Fibroblast of villous mesenchyme (primary cell): ENCODE measurements around the gene IDH3A. TPM values are rescaled to one million over a fixed set of nuclear protein-coding genes. Genes with fewer than 3 reads are reported as not detected.

Experiments used
- DNase-seq: peaks from one replicate; pipeline ENCODE4 v3.0.0-alpha.2; 2010; ENCODE audit warnings: low read depth
- H3K4me3 ChIP-seq: 2 replicates; pipeline ENCODE4 v1.5.1; 2011; ENCODE audit warnings: low read depth, mild to moderate bottlenecking, low read length
- total RNA-seq: library from RNA; depleted of rRNA; stranded (reverse); fragments of >200 nt; gene quantifications from 2 replicates; pipeline ENCODE4 v1.2.3, GENCODE V29; 2012
- TF ChIP-seq, protein P1 (sequence below): IDR thresholded peaks from 2 replicates; pipeline ENCODE4 v1.5.1; 2012; ENCODE audit warnings: low read depth, mild to moderate bottlenecking, low read length; ENCODE audit not compliant: insufficient read depth

IDH3A gene
- total RNA-seq = 25.4 and 43.6 TPM in 2 replicates

DNA sequence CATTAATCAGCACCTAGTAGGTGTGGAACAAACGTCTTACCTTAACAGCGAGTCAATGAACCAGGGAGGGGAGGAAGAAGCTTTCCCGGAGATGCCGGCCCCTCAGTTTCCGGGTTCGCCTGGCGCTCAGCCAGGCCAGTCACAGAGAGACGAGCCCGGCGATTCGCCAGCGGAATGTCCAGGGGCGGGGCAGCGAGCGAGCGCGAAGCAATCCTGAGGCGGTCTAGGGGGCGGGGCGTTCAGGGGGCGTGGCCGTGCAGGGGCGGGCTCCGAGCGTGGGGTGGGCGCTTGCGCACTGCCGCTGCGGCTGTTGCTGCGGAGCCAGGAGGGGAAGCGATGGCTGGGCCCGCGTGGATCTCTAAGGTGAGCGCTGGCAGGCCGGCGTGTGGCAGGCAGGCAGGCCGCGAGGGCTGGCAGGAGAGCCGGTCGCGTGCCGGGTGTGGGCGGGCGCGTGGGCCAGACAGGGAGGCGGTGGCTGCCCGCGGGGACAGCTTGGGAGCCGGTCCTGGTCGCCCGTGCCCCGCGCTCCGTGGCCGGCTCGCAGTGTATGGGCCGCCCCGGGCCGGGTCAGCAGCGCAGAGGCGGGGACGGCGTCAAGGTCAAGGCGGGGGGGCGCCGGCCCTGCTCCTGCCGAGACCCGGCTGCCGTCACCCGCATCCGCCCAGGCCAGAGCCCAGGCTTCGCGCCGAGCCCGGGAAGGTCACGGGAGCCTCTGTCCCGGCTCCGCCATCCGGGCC, at the start of gene IDH3A:
Gene IDH3A (plus strand): TSS at position 295 of the 737 bp plus-strand sequence. CDS start 42 bp downstream, at position 337.
- TF ChIP-seq, protein P1, sequence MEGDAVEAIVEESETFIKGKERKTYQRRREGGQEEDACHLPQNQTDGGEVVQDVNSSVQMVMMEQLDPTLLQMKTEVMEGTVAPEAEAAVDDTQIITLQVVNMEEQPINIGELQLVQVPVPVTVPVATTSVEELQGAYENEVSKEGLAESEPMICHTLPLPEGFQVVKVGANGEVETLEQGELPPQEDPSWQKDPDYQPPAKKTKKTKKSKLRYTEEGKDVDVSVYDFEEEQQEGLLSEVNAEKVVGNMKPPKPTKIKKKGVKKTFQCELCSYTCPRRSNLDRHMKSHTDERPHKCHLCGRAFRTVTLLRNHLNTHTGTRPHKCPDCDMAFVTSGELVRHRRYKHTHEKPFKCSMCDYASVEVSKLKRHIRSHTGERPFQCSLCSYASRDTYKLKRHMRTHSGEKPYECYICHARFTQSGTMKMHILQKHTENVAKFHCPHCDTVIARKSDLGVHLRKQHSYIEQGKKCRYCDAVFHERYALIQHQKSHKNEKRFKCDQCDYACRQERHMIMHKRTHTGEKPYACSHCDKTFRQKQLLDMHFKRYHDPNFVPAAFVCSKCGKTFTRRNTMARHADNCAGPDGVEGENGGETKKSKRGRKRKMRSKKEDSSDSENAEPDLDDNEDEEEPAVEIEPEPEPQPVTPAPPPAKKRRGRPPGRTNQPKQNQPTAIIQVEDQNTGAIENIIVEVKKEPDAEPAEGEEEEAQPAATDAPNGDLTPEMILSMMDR = no peak
- peak; percentile 96 for DNase-seq
- peak within 1 kb of the TSS; percentile 74 for H3K4me3 ChIP-seq

GRCh38 chr15:78100886-78101285, 48.3 kb upstream of the IDH3A start:
- no peak for DNase-seq
- TF ChIP-seq, protein P1 = no peak

GRCh38 chr15:78101423-78102105, 47.6 kb upstream of the IDH3A start:
- TF ChIP-seq, protein P1 = no peak
- H3K4me3 ChIP-seq = no peak overlapping the region
- no peak for DNase-seq

More at GRCh38 chr15:78100886-78101285, 48.3 kb upstream of the IDH3A start:
- H3K4me3 ChIP-seq = no peak overlapping the region

DNA sequence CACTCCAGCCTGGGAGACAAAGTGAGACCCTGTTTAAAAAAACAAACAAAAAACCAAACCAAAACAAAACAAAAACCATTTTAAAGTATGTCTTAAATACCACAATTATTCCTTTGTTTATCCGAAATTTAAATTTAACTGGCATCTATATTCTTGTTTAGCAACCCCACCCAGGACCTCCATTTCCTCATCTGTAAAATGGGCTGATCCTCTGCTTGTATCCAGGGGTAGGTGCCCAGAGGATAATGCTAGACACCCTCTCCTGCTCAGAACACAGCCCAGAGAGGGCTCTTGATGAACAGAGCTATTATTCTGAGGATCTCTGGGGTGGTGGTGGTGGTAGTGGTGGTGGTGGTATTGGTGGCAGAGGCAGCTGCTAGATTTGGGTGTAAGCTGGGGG, 47.0 kb upstream of the IDH3A start:
- no peak overlapping the region for H3K4me3 ChIP-seq
- TF ChIP-seq, protein P1 = no peak
- no peak for DNase-seq

GRCh38 chr15:78102741-78103140, 46.4 kb upstream of the IDH3A start:
- no peak for DNase-seq
- TF ChIP-seq, protein P1 = no peak
- no peak overlapping the region for H3K4me3 ChIP-seq

DNA sequence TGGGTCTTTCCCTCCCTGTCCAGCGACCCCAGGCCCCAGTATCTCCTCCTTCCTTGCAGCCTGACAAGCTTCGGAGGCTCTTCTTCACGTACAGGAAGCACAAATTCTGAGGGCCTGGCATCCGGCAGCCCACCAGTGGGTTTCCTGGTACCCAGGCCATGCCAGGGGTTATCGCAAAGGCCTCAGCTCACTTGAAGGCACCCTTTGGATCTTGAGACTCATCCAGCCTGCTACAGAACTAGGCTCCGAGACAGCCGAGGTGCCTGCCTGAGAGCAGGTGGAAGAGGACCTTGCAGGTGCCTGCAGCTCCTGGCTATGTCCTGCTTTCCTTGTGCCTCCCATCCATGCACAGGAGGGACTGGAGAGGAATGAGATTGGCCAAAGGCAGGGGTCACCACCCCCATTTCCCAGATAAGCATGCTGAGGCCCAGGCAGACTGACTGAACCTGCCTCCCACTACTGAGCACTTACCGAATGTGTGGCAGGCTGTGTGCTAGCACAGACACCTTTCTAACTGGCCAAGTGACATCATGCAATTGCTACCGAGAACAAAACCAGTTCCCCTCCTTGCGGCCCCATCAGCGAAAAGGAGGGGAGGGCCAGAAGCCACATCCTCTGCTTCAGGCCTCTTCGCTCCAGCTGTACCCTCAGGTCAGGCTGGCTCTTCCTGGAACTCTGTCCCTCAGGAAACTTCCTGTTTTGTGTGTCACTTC, 45.6 kb upstream of the IDH3A start:
- H3K4me3 ChIP-seq = no peak overlapping the region
- TF ChIP-seq, protein P1 = no peak

More for the DNA sequence above, 45.6 kb upstream of the IDH3A start:
- no peak for DNase-seq
